Ishikawa (cell line): Measurements from ENCODE around the gene KANK3.

ENCODE experiments used
- EP300 ChIP-seq: IDR thresholded peaks from 2 replicates; pipeline ENCODE4 v1.6.1; 2012; ENCODE audit warnings: borderline replicate concordance
- FOXM1 ChIP-seq: IDR thresholded peaks from 2 replicates; pipeline ENCODE4 v1.6.1; 2012; ENCODE audit warnings: low read depth, borderline replicate concordance
- RAD21 ChIP-seq: IDR thresholded peaks from 2 replicates; pipeline ENCODE4 v1.6.1; 2012; ENCODE audit warnings: low read depth
- REST ChIP-seq: IDR thresholded peaks from 2 replicates; pipeline ENCODE4 v1.6.1; 2012; ENCODE audit warnings: low read depth, mild to moderate bottlenecking
- TAF1 ChIP-seq: IDR thresholded peaks from 2 replicates; pipeline ENCODE4 v1.6.1; 2012; ENCODE audit warnings: low read depth, mild to moderate bottlenecking
- TEAD4 ChIP-seq: IDR thresholded peaks from 2 replicates; pipeline ENCODE4 v1.6.1; 2012
- YY1 ChIP-seq: IDR thresholded peaks from 2 replicates; pipeline ENCODE4 v1.6.1; 2012; ENCODE audit warnings: low read depth
- TF ChIP-seq, protein P1 (sequence below): IDR thresholded peaks from 2 replicates; pipeline ENCODE4 v1.6.1; 2012
- TF ChIP-seq, protein P2 (sequence below): IDR thresholded peaks from 2 replicates; pipeline ENCODE4 v1.6.1; 2012

DNA sequence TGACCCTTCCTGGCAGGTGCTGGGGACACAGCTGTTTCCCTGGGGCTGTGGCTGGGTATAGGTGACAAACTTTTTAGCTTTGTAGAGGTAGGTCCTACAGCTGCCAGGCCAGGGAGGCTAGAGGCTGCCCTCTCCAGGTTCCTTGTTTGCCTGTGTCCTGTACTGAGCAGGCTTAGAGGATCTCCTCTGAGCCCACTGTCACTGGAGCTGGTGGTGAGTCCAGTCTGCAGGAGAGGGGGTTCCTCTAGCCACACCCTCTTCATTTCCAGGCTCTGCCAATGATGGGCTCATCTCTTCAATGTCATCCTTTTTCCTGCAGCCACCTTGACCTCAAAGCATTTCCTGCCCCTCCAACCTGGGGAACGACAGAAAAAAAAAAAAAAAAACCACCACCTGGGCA, 34.5 kb upstream of the KANK3 start:
- TF ChIP-seq YY1: no peak
- TF ChIP-seq FOXM1: no peak
- TF ChIP-seq REST: no peak
- TF ChIP-seq TAF1: no peak
- no peak for TF ChIP-seq EP300
- TF ChIP-seq TEAD4: no peak
- TF ChIP-seq, protein P1, sequence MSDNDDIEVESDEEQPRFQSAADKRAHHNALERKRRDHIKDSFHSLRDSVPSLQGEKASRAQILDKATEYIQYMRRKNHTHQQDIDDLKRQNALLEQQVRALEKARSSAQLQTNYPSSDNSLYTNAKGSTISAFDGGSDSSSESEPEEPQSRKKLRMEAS: no peak
- TF ChIP-seq RAD21: no peak
- TF ChIP-seq, protein P2, sequence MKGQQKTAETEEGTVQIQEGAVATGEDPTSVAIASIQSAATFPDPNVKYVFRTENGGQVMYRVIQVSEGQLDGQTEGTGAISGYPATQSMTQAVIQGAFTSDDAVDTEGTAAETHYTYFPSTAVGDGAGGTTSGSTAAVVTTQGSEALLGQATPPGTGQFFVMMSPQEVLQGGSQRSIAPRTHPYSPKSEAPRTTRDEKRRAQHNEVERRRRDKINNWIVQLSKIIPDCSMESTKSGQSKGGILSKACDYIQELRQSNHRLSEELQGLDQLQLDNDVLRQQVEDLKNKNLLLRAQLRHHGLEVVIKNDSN: no peak
